Fibroblast of pulmonary artery (primary cell): ENCODE results near the gene SPATS2.

Experiments
- DNase-seq: peaks from one replicate; pipeline ENCODE4 v3.0.0-alpha.2; 2010; ENCODE audit warnings: low read depth
- H3K4me3 ChIP-seq: replicated peaks from 2 replicates; pipeline ENCODE4 v1.5.1; 2011; ENCODE audit warnings: low read depth, mild to moderate bottlenecking, control low read depth, low read length, moderate library complexity
- CTCF ChIP-seq: IDR thresholded peaks from 2 replicates; pipeline ENCODE4 v1.5.1; 2011; ENCODE audit warnings: mild to moderate bottlenecking, control low read depth, low read length, inconsistent platforms; ENCODE audit errors: missing control alignments

SPATS2 gene

GRCh38 chr12:49341777-49342065 is 25.5 kb upstream of the SPATS2 start:
- H3K4me3 ChIP-seq = peak overlapping the region; percentile 39
- TF ChIP-seq CTCF = no peak
- DNase-seq = no peak

- H3K4me3 ChIP-seq = peak overlapping the region; percentile 39
- TF ChIP-seq CTCF = peak; percentile 74
- DNase-seq = peak; percentile 80
These were observed 25.0 kb upstream of the SPATS2 start for GRCh38 chr12:49342066-49342913.

- no peak for TF ChIP-seq CTCF
- peak overlapping the region; percentile 39 for H3K4me3 ChIP-seq
- DNase-seq = no peak
These were observed 24.1 kb upstream of the SPATS2 start for GRCh38 chr12:49342914-49343731.

GRCh38 chr12:49344486-49345050 is 22.7 kb upstream of the SPATS2 start:
- no peak for DNase-seq
- no peak for TF ChIP-seq CTCF
- no peak overlapping the region for H3K4me3 ChIP-seq

GRCh38 chr12:49345051-49345824 is 22.0 kb upstream of the SPATS2 start:
- no peak for DNase-seq
- peak overlapping the region; percentile 40 for H3K4me3 ChIP-seq
- no peak for TF ChIP-seq CTCF

GRCh38 chr12:49345825-49346658 is 21.2 kb upstream of the SPATS2 start:
- no peak for TF ChIP-seq CTCF
- DNase-seq = no peak
- H3K4me3 ChIP-seq = peak overlapping the region; percentile 40
